Placental pericyte (primary cell): ENCODE results near the gene SLC22A2. TPM values are rescaled to one million over a fixed set of nuclear protein-coding genes. Genes with fewer than 3 reads are reported as not detected.

ENCODE experiments used
- total RNA-seq: library from RNA; depleted of rRNA; stranded (reverse); fragments of >200 nt; gene quantifications from 2 replicates; pipeline ENCODE4 v1.2.3, GENCODE V29; 2012

SLC22A2 gene
- total RNA-seq: not detected in 2 replicates

GRCh38 chr6:160258346-160259142 lies at the start of gene SLC22A2:
Gene SLC22A2 (minus strand): TSS chr6:160258821. CDS start chr6:160258757, 64 bp downstream.

Other genes starting within 250 kb of the SLC22A2 start
- 0.14 and 0.44 TPM in 2 replicates for gene SLC22A1, start 137.0 kb downstream of the SLC22A2 start, total RNA-seq
- 7.3 and 19.3 TPM in 2 replicates for gene SLC22A3, start 89.6 kb upstream of the SLC22A2 start, total RNA-seq